ENCODE data around the gene MGAT4A.

DNA sequence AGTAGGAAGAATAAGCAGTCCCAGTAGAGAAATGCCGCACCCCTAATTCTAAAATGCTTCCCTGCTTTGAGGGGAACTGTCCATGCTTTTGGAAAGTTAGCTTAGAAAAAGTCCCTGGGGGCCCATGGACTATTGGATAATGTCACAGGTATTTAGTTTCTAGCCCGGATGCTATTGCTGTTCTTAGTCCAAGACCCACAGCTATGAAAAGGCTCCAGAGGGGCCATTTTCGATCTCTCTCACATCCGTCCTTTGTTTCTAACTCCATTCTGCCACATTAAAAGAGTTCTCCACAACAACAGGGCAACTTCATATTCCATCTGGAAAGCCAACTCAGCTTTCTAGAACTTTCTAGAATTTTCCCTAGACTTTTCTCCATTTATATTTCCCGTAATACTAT lies 47.2 kb downstream of the MGAT4A start:
- TF ChIP-seq, protein P1, sequence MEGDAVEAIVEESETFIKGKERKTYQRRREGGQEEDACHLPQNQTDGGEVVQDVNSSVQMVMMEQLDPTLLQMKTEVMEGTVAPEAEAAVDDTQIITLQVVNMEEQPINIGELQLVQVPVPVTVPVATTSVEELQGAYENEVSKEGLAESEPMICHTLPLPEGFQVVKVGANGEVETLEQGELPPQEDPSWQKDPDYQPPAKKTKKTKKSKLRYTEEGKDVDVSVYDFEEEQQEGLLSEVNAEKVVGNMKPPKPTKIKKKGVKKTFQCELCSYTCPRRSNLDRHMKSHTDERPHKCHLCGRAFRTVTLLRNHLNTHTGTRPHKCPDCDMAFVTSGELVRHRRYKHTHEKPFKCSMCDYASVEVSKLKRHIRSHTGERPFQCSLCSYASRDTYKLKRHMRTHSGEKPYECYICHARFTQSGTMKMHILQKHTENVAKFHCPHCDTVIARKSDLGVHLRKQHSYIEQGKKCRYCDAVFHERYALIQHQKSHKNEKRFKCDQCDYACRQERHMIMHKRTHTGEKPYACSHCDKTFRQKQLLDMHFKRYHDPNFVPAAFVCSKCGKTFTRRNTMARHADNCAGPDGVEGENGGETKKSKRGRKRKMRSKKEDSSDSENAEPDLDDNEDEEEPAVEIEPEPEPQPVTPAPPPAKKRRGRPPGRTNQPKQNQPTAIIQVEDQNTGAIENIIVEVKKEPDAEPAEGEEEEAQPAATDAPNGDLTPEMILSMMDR (IDR thresholded peaks at IDR 0.05; ENCODE audit: insufficient read depth, low read depth, low read length), result no peak
- no peak for TF ChIP-seq EZH2 (IDR thresholded peaks at IDR 0.05; ENCODE audit: insufficient read depth, low read length)

Data from astrocyte (in vitro differentiated cells and primary cell).